ENCODE measurements around the gene LAMB1.

The LAMB1 gene

GRCh38 chr7:107882766-107883165, 120.2 kb downstream of the LAMB1 start:
- no peaks in the 10 kb centered on the region for H3K79me1 ChIP-seq (replicated peaks; ENCODE audit: low read length, poor library complexity, severe bottlenecking)
- 92% methylated on average over 2 of the region's 2 CpGs for WGBS
- no peak overlapping the region for H2BK12ac ChIP-seq (ENCODE audit: low read length in 2 of 2)
- H3K4me2 ChIP-seq (ENCODE audit: low read length, poor library complexity, severe bottlenecking), result no peak overlapping the region
- no peak overlapping the region for H3K9ac ChIP-seq (ENCODE audit: low read length)
- no peak overlapping the region for H3K4me3 ChIP-seq (ENCODE audit: insufficient read depth in 1 of 2, low read depth in 1 of 2, low read length in 2 of 2)
- no peak overlapping the region for H3K27ac ChIP-seq (ENCODE audit: low read length, poor library complexity, severe bottlenecking)
- no peak overlapping the region for H3K4ac ChIP-seq (ENCODE audit: low read depth in 1 of 2, low read length in 2 of 2)
- H2BK15ac ChIP-seq (ENCODE audit: low read depth, poor library complexity, severe bottlenecking), result no peak overlapping the region
- H3K36me3 ChIP-seq (ENCODE audit: control insufficient read depth in 1 of 2, insufficient read depth in 2 of 2, low read depth in 1 of 2, low read length in 2 of 2), result no peaks in the 10 kb centered on the region
- no peak overlapping the region for H3K23ac ChIP-seq (ENCODE audit: low read length in 2 of 2)
- no peak overlapping the region for H4K91ac ChIP-seq (ENCODE audit: low read length)
- H2BK120ac ChIP-seq (ENCODE audit: low read depth, low read length), result no peak overlapping the region
- DNase-seq, result no peak
- H3K27me3 ChIP-seq (ENCODE audit: control insufficient read depth in 1 of 2, insufficient read depth in 1 of 2, low read length in 2 of 2), result peaks cover 19 to 36% of the 10 kb centered on the region in 2 experiments
- no peak overlapping the region for H2AFZ ChIP-seq (ENCODE audit: low read depth, low read length)
- H4K8ac ChIP-seq (ENCODE audit: low read length), result no peak overlapping the region
- H3K18ac ChIP-seq (ENCODE audit: low read depth in 1 of 2, low read length in 2 of 2), result no peak overlapping the region
- no peak overlapping the region for H2BK5ac ChIP-seq (ENCODE audit: low read depth, low read length, poor library complexity, severe bottlenecking)
- H3K9me3 ChIP-seq (ENCODE audit: control insufficient read depth, low read length), result no peaks in the 10 kb centered on the region
- H3K14ac ChIP-seq (ENCODE audit: low read length in 2 of 2), result no peak overlapping the region
- H3K4me1 ChIP-seq (ENCODE audit: control insufficient read depth, insufficient read depth, low read depth, low read length), result no peaks in the 10 kb centered on the region
- H2AK5ac ChIP-seq (ENCODE audit: low read length, severe bottlenecking), result no peak overlapping the region

DNA sequence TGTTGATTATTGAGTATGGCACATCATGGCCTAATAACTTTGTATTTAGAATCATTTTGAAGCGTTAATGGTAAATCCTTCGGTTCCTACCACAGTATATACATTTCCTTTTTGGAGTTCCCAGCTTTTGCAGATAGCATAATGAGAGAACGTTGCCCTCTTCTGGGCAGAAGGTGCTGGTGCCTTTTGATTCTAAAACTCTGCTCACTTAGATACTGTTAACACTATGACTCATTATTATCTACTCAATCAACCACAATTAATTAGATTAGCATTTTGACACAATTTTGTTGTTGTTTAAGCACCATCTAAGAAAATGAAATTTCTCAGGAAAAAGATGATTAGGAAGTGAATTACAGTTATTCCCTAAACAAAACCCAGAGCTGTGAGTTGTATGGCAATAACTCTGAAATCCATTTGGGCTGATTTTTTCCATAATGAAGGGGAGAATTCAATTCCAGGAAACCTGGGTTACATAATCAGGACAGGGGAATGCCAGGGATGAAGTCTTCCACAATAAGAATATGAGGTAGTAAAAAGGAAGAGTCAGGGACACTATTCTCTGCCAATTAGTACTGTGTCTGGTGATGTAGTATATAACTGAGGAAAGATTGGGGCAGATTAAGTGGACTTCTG, 123.4 kb downstream of the LAMB1 start:
- no peaks in the 10 kb centered on the region for H3K4me1 ChIP-seq (ENCODE audit: control insufficient read depth, insufficient read depth, low read depth, low read length)
- no peaks in the 10 kb centered on the region for H3K9me3 ChIP-seq (ENCODE audit: control insufficient read depth, low read length)
- peak; percentile 69 for DNase-seq
- no peak overlapping the region for H2BK12ac ChIP-seq (ENCODE audit: low read length in 2 of 2)
- H2BK5ac ChIP-seq (ENCODE audit: low read depth, low read length, poor library complexity, severe bottlenecking), result no peak overlapping the region
- H2BK120ac ChIP-seq (ENCODE audit: low read depth, low read length), result no peak overlapping the region
- no peak overlapping the region for H3K23ac ChIP-seq (ENCODE audit: low read length in 2 of 2)
- H2BK15ac ChIP-seq (ENCODE audit: low read depth, poor library complexity, severe bottlenecking), result no peak overlapping the region
- H3K4me2 ChIP-seq (ENCODE audit: low read length, poor library complexity, severe bottlenecking), result no peak overlapping the region
- H3K27me3 ChIP-seq (ENCODE audit: control insufficient read depth in 1 of 2, insufficient read depth in 1 of 2, low read length in 2 of 2), result peaks cover 8 to 26% of the 10 kb centered on the region in 2 experiments
- H3K4ac ChIP-seq (ENCODE audit: low read depth in 1 of 2, low read length in 2 of 2), result no peak overlapping the region
- WGBS, result 42% methylated on average over 3 of the region's 3 CpGs
- no peak overlapping the region for H3K4me3 ChIP-seq (ENCODE audit: insufficient read depth in 1 of 2, low read depth in 1 of 2, low read length in 2 of 2)
- H3K36me3 ChIP-seq (ENCODE audit: control insufficient read depth in 1 of 2, insufficient read depth in 2 of 2, low read depth in 1 of 2, low read length in 2 of 2), result no peaks in the 10 kb centered on the region
- peak overlapping the region; percentile 20 for H3K9ac ChIP-seq (ENCODE audit: low read length)
- H3K18ac ChIP-seq (ENCODE audit: low read depth in 1 of 2, low read length in 2 of 2), result no peak overlapping the region
- H4K91ac ChIP-seq (ENCODE audit: low read length), result no peak overlapping the region
- H2AFZ ChIP-seq (ENCODE audit: low read depth, low read length), result no peak overlapping the region
- H3K79me1 ChIP-seq (replicated peaks; ENCODE audit: low read length, poor library complexity, severe bottlenecking), result no peaks in the 10 kb centered on the region
- H2AK5ac ChIP-seq (ENCODE audit: low read length, severe bottlenecking), result no peak overlapping the region
- H3K14ac ChIP-seq (ENCODE audit: low read length in 2 of 2), result no peak overlapping the region
- H4K8ac ChIP-seq (ENCODE audit: low read length), result no peak overlapping the region
- H3K27ac ChIP-seq (ENCODE audit: low read length, poor library complexity, severe bottlenecking), result no peak overlapping the region

DNA sequence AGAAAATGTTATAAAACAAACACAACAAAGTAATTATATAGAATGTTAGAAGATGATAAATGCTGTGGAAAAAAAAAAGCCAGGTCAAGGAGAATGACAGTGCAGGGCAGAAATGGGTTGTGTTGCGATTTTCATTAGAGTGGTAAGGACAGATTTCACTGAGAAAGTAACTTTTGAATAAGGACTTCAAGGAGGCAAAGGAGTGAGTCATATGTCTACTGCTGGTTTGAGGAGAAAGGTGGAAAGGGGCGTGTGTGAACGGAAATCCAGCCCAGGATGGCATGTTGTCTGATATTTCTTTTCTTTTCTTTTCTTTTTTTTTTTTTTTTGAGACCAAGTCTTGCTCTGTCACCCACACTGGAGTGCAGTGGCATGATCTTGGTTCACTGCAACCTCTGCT, 124.3 kb downstream of the LAMB1 start:
- Histone ChIP-seq H3K9ac (ENCODE audit: low read length) (no peak overlapping the region), H3K4me3 (ENCODE audit: insufficient read depth in 1 of 2, low read depth in 1 of 2, low read length in 2 of 2) (no peak overlapping the region), H4K8ac (ENCODE audit: low read length) (no peak overlapping the region), H3K27ac (ENCODE audit: low read length, poor library complexity, severe bottlenecking) (no peak overlapping the region), H3K4ac (ENCODE audit: low read depth in 1 of 2, low read length in 2 of 2) (no peak overlapping the region), H3K9me3 (ENCODE audit: control insufficient read depth, low read length) (no peaks in the 10 kb centered on the region), H2BK15ac (ENCODE audit: low read depth, poor library complexity, severe bottlenecking) (no peak overlapping the region), H2AK5ac (ENCODE audit: low read length, severe bottlenecking) (no peak overlapping the region), H3K4me2 (ENCODE audit: low read length, poor library complexity, severe bottlenecking) (no peak overlapping the region), H3K18ac (ENCODE audit: low read depth in 1 of 2, low read length in 2 of 2) (no peak overlapping the region), H2AFZ (ENCODE audit: low read depth, low read length) (no peak overlapping the region), H3K79me1 (replicated peaks; ENCODE audit: low read length, poor library complexity, severe bottlenecking) (no peaks in the 10 kb centered on the region), H3K14ac (ENCODE audit: low read length in 2 of 2) (no peak overlapping the region), H3K36me3 (ENCODE audit: control insufficient read depth in 1 of 2, insufficient read depth in 2 of 2, low read depth in 1 of 2, low read length in 2 of 2) (no peaks in the 10 kb centered on the region), H2BK120ac (ENCODE audit: low read depth, low read length) (no peak overlapping the region), H3K27me3 (ENCODE audit: control insufficient read depth in 1 of 2, insufficient read depth in 1 of 2, low read length in 2 of 2) (peaks cover 4 to 19% of the 10 kb centered on the region in 2 experiments), H3K23ac (ENCODE audit: low read length in 2 of 2) (no peak overlapping the region), H4K91ac (ENCODE audit: low read length) (no peak overlapping the region), H3K4me1 (ENCODE audit: control insufficient read depth, insufficient read depth, low read depth, low read length) (no peaks in the 10 kb centered on the region), H2BK5ac (ENCODE audit: low read depth, low read length, poor library complexity, severe bottlenecking) (no peak overlapping the region), H2BK12ac (ENCODE audit: low read length in 2 of 2) (no peak overlapping the region)
- 98% methylated on average over 1 of the region's 3 CpGs for WGBS
- no peak for DNase-seq

DNA sequence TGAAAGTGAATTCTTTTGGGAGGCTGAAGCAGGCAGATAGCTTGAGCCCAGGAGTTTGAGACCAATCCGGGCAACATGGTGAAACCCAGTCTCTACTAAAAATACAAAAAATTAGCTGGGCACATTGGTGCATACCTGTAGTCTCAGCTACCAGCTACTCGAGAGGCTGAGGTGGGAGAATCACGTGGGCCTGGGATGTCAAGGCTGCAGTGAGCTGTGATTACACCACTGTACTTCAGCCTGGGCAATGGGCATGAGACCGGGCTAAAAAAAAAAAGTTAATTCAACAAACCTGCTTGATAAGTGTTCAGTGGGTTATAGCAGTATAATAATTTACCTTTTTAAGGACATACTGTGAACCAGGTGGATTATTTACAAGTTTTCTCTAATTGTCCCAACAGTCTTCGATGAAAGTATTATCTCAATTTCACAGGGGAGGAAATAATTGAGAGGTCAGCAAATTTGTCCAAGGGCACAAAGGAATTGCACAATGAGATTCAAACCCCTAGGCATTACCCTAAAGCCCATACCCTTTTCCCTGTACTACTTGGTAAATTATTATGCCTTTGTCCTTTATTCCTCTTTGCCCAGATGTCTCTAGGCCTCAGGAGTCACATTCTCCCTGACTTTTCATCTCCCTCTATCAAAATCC, 125.1 kb downstream of the LAMB1 start:
- no peak overlapping the region for H2BK12ac ChIP-seq (ENCODE audit: low read length in 2 of 2)
- no peak overlapping the region for H3K4me3 ChIP-seq (ENCODE audit: insufficient read depth in 1 of 2, low read depth in 1 of 2, low read length in 2 of 2)
- no peak overlapping the region for H3K14ac ChIP-seq (ENCODE audit: low read length in 2 of 2)
- H2BK15ac ChIP-seq (ENCODE audit: low read depth, poor library complexity, severe bottlenecking), result no peak overlapping the region
- H3K4me2 ChIP-seq (ENCODE audit: low read length, poor library complexity, severe bottlenecking), result no peak overlapping the region
- H2AK5ac ChIP-seq (ENCODE audit: low read length, severe bottlenecking), result no peak overlapping the region
- H2BK120ac ChIP-seq (ENCODE audit: low read depth, low read length), result no peak overlapping the region
- no peak overlapping the region for H2AFZ ChIP-seq (ENCODE audit: low read depth, low read length)
- no peaks in the 10 kb centered on the region for H3K4me1 ChIP-seq (ENCODE audit: control insufficient read depth, insufficient read depth, low read depth, low read length)
- no peak overlapping the region for H3K4ac ChIP-seq (ENCODE audit: low read depth in 1 of 2, low read length in 2 of 2)
- no peak overlapping the region for H3K23ac ChIP-seq (ENCODE audit: low read length in 2 of 2)
- H3K36me3 ChIP-seq (ENCODE audit: control insufficient read depth in 1 of 2, insufficient read depth in 2 of 2, low read depth in 1 of 2, low read length in 2 of 2), result no peaks in the 10 kb centered on the region
- no peak overlapping the region for H3K9ac ChIP-seq (ENCODE audit: low read length)
- no peak overlapping the region for H3K27ac ChIP-seq (ENCODE audit: low read length, poor library complexity, severe bottlenecking)
- no peak for DNase-seq
- H3K27me3 ChIP-seq (ENCODE audit: control insufficient read depth in 1 of 2, insufficient read depth in 1 of 2, low read length in 2 of 2), result peaks cover 4 to 19% of the 10 kb centered on the region in 2 experiments
- H3K79me1 ChIP-seq (replicated peaks; ENCODE audit: low read length, poor library complexity, severe bottlenecking), result no peaks in the 10 kb centered on the region
- no peaks in the 10 kb centered on the region for H3K9me3 ChIP-seq (ENCODE audit: control insufficient read depth, low read length)
- WGBS, result 79% methylated on average over 4 of the region's 5 CpGs
- H4K91ac ChIP-seq (ENCODE audit: low read length), result no peak overlapping the region
- H2BK5ac ChIP-seq (ENCODE audit: low read depth, low read length, poor library complexity, severe bottlenecking), result no peak overlapping the region
- no peak overlapping the region for H3K18ac ChIP-seq (ENCODE audit: low read depth in 1 of 2, low read length in 2 of 2)
- no peak overlapping the region for H4K8ac ChIP-seq (ENCODE audit: low read length)
